Keratinocyte (primary cell): ENCODE data around the gene HTRA1. TPM values are rescaled to one million over a fixed set of nuclear protein-coding genes. Genes with fewer than 3 reads are reported as not detected.
A peak's percentile ranks its signal among the peaks of the same experiment; 100 is the strongest.

Experiments used
- DNase-seq: peaks from one replicate; pipeline ENCODE4 v3.0.0-alpha.2; 2011; ENCODE audit warnings: low read depth, missing footprints, low spot score
- FAIRE-seq: peaks from 2 replicates; lab custom pipeline; 2011; peaks lifted over from hg19 to GRCh38; lab: Jason Lieb, UNC
- H2AFZ ChIP-seq: 2 replicates; pipeline ENCODE4 v1.6.0; 2012; ENCODE audit warnings: low read length, control low read depth, inconsistent platforms; ENCODE audit not compliant: control insufficient read depth
- H3K27ac ChIP-seq: 2 replicates; pipeline ENCODE4 v1.5.1; 2011; ENCODE audit warnings: low read length; ENCODE audit not compliant: control insufficient read depth, insufficient read depth
- H3K27me3 ChIP-seq: 3 replicates; pipeline ENCODE4 v1.6.0; 2011; ENCODE audit warnings: low read length; ENCODE audit not compliant: control insufficient read depth, insufficient read depth; ENCODE audit errors: extremely low read depth
- H3K36me3 ChIP-seq, 2 experiments: 2 replicates in 1 of 2; 3 replicates in 1 of 2; pipeline ENCODE4 v1.5.1; 2011; ENCODE audit warnings: low read length in 2 of 2, mild to moderate bottlenecking in 1 of 2; ENCODE audit not compliant: control insufficient read depth in 2 of 2, insufficient read depth in 2 of 2; ENCODE audit errors: extremely low read depth in 1 of 2
- H3K4me1 ChIP-seq: 3 replicates; pipeline ENCODE4 v1.5.1; 2011; ENCODE audit warnings: low read length; ENCODE audit not compliant: control insufficient read depth, insufficient read depth; ENCODE audit errors: extremely low read depth
- H3K4me2 ChIP-seq: 3 replicates; pipeline ENCODE4 v1.6.0; 2011; ENCODE audit warnings: low read depth, low read length; ENCODE audit not compliant: control insufficient read depth, insufficient read depth; ENCODE audit errors: extremely low read depth
- H3K4me3 ChIP-seq, 3 experiments: fragments of 200-600 bp in 1 of 3; sonication (generic) in 1 of 3; 2 replicates in 2 of 3; 3 replicates in 1 of 3; pipeline ENCODE4 v1.5.1; 2011 to 2016; ENCODE audit warnings: low read length in 3 of 3, mild to moderate bottlenecking in 3 of 3, control low read depth in 2 of 3, inconsistent platforms in 1 of 3, low read depth in 1 of 3, mixed read lengths in 1 of 3, mixed run types in 1 of 3, moderate library complexity in 1 of 3; ENCODE audit not compliant: control insufficient read depth in 2 of 3, insufficient read depth in 2 of 3; ENCODE audit errors: extremely low read depth in 1 of 3
- H3K79me2 ChIP-seq: 2 replicates; pipeline ENCODE4 v1.6.0; 2012; ENCODE audit warnings: low read length; ENCODE audit not compliant: control insufficient read depth, insufficient read depth
- H3K9ac ChIP-seq: 3 replicates; pipeline ENCODE4 v1.6.0; 2011; ENCODE audit warnings: low read length; ENCODE audit not compliant: control insufficient read depth, insufficient read depth; ENCODE audit errors: extremely low read depth
- H3K9me1 ChIP-seq: 3 replicates; pipeline ENCODE4 v1.6.0; 2011; ENCODE audit warnings: low read length; ENCODE audit not compliant: control insufficient read depth, insufficient read depth; ENCODE audit errors: extremely low read depth
- H3K9me3 ChIP-seq: 2 replicates; pipeline ENCODE4 v1.5.1; 2012; ENCODE audit warnings: low read depth, low read length; ENCODE audit not compliant: control insufficient read depth
- H4K20me1 ChIP-seq: 3 replicates; pipeline ENCODE4 v1.6.0; 2011; ENCODE audit warnings: low read length; ENCODE audit not compliant: control insufficient read depth, insufficient read depth; ENCODE audit errors: extremely low read depth
- EZH2 ChIP-seq: IDR thresholded peaks from one replicate; pipeline ENCODE4 v1.6.1; 2012; ENCODE audit warnings: inconsistent platforms, mild to moderate bottlenecking, low read length, moderate library complexity
- dilution Hi-C: fragments of 300-500 bp; cut with MboI; formaldehyde crosslinking; loops from one replicate; pipeline ENCODE4 v1.7.0; 2020; ENCODE audit warnings: low sequenced_read_pairs; ENCODE audit not compliant: extremely low pct_ligation_motif_present
- polyA plus RNA-seq, 5 experiments: library from polyadenylated mRNA; depleted of rRNA in 3 of 5; stranded (reverse) in 3 of 5; stranded (forward) in 1 of 5; unstranded in 1 of 5; fragments of >200 nt; gene quantifications; 1 replicate in 1 of 5; 2 replicates in 3 of 5; 3 replicates in 1 of 5; pipeline versions ENCODE4 v1.2.1 to v1.2.3, GENCODE V29; 2011 to 2012; ENCODE audit warnings: missing spikeins in 2 of 5, low read depth in 1 of 5, low replicate concordance in 1 of 5
- TF ChIP-seq, protein P1 (sequence below), 3 experiments: IDR thresholded peaks in 1 of 3; conservative IDR thresholded peaks in 1 of 3; optimal IDR thresholded peaks in 1 of 3; 2 replicates in 2 of 3; 3 replicates in 1 of 3; pipeline versions ENCODE3 to v1.5.1; 2011; ENCODE audit warnings: low read length in 3 of 3, mild to moderate bottlenecking in 3 of 3, moderate library complexity in 2 of 3, control low read depth in 1 of 3, inconsistent platforms in 1 of 3; ENCODE audit not compliant: insufficient read depth in 2 of 3; ENCODE audit errors: extremely low read depth in 1 of 3

The HTRA1 gene
- polyA plus RNA-seq, 1 donor (not counting 4 experiments of a cell fraction or from before 2014, with no cell fraction given): 412 TPM

GRCh38 chr10:122460891-122461293 lies 461 bp upstream of the HTRA1 start:
- peak overlapping the region; percentile 73 for H3K4me2 ChIP-seq
- H3K36me3 ChIP-seq: peaks cover 0 to 9% of the 10 kb centered on the region in 2 experiments
- peaks cover 25% of the 10 kb centered on the region for H3K4me1 ChIP-seq
- no peak for FAIRE-seq
- peak overlapping the region; percentile 54 for H3K9ac ChIP-seq
- no peak for TF ChIP-seq EZH2
- TF ChIP-seq, protein P1, sequence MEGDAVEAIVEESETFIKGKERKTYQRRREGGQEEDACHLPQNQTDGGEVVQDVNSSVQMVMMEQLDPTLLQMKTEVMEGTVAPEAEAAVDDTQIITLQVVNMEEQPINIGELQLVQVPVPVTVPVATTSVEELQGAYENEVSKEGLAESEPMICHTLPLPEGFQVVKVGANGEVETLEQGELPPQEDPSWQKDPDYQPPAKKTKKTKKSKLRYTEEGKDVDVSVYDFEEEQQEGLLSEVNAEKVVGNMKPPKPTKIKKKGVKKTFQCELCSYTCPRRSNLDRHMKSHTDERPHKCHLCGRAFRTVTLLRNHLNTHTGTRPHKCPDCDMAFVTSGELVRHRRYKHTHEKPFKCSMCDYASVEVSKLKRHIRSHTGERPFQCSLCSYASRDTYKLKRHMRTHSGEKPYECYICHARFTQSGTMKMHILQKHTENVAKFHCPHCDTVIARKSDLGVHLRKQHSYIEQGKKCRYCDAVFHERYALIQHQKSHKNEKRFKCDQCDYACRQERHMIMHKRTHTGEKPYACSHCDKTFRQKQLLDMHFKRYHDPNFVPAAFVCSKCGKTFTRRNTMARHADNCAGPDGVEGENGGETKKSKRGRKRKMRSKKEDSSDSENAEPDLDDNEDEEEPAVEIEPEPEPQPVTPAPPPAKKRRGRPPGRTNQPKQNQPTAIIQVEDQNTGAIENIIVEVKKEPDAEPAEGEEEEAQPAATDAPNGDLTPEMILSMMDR (optimal IDR thresholded peaks at IDR 0.05 in 1 of 3, IDR thresholded peaks at IDR 0.05 in 1 of 3, conservative IDR thresholded peaks at IDR 0.05 in 1 of 3; ENCODE audit: extremely low read depth in 1 of 3, insufficient read depth in 2 of 3, low read length in 3 of 3): no peak
- H3K9me3 ChIP-seq: no peaks in the 10 kb centered on the region
- no peaks in the 10 kb centered on the region for H3K27me3 ChIP-seq
- DNase-seq: no peak
- no peaks in the 10 kb centered on the region for H3K9me1 ChIP-seq
- H3K79me2 ChIP-seq: peaks cover 42% of the 10 kb centered on the region
- dilution Hi-C loops: no loop called here
- H4K20me1 ChIP-seq: peaks cover 2% of the 10 kb centered on the region
- peak overlapping the region; percentile 39 to 57 (median 49) for H3K4me3 ChIP-seq
- no peak overlapping the region for H3K27ac ChIP-seq
- peak overlapping the region; percentile 33 for H2AFZ ChIP-seq

DNA sequence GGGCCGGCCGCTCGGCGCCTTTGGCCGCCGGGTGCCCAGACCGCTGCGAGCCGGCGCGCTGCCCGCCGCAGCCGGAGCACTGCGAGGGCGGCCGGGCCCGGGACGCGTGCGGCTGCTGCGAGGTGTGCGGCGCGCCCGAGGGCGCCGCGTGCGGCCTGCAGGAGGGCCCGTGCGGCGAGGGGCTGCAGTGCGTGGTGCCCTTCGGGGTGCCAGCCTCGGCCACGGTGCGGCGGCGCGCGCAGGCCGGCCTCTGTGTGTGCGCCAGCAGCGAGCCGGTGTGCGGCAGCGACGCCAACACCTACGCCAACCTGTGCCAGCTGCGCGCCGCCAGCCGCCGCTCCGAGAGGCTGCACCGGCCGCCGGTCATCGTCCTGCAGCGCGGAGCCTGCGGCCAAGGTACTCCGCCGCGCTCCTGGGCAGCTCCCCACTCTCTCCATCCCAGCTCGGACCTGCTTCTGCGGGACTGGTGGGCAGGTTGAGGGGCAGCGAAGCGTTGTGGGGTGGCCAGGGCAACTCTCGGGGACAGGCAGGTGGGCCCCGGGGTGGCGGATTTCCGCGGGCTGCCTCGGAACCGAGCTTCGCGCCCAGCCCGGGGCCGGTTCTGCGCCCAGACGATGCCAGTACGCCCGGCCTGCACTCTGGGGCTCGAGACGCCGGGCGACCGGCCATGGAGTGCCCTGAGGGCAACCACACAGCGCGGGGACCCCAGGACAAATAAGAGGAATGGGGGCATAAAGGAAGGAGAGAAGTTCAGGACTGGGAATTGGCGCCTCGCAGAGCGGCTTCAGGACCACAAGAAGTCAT lies 578 bp downstream of the HTRA1 start:
- peak overlapping the region; percentile 76 to 96 (median 93) for H3K4me3 ChIP-seq
- dilution Hi-C loops: no loop called here
- DNase-seq (no peak), FAIRE-seq (no peak)
- H3K9ac ChIP-seq: peak overlapping the region; percentile 83
- peaks cover 2% of the 10 kb centered on the region for H3K27me3 ChIP-seq
- H3K9me1 ChIP-seq: no peaks in the 10 kb centered on the region
- H3K4me1 ChIP-seq: peaks cover 25% of the 10 kb centered on the region
- H3K9me3 ChIP-seq: no peaks in the 10 kb centered on the region
- peaks cover 49% of the 10 kb centered on the region for H3K79me2 ChIP-seq
- peaks cover 0 to 9% of the 10 kb centered on the region in 2 experiments for H3K36me3 ChIP-seq
- peaks cover 2% of the 10 kb centered on the region for H4K20me1 ChIP-seq
- peak overlapping the region; percentile 75 for H3K27ac ChIP-seq
- H2AFZ ChIP-seq: peak overlapping the region; percentile 30
- TF ChIP-seq, protein P1 (optimal IDR thresholded peaks at IDR 0.05 in 1 of 3, IDR thresholded peaks at IDR 0.05 in 1 of 3, conservative IDR thresholded peaks at IDR 0.05 in 1 of 3; ENCODE audit: extremely low read depth in 1 of 3, insufficient read depth in 2 of 3, low read length in 3 of 3): no peak
- no peak for TF ChIP-seq EZH2
- H3K4me2 ChIP-seq: peak overlapping the region; percentile 87
